OCI-LY7 (cell line): ENCODE data around the gene RELB.

ENCODE experiments used
- EZH2phosphoT487 ChIP-seq: fragments of 200-600 bp; sonication (generic); IDR thresholded peaks from 2 replicates; pipeline ENCODE4 v1.6.1; 2018; ENCODE audit warnings: low read depth, borderline replicate concordance, mild to moderate bottlenecking, mixed run types, antibody characterized with exemption, low read length, moderate library complexity, mixed read lengths
- TF ChIP-seq, protein P1 (sequence below): fragments of 200-600 bp; sonication (generic); conservative IDR thresholded peaks from 2 replicates; pipeline ENCODE4 v1.5.1; 2014; ENCODE audit warnings: mild to moderate bottlenecking, antibody characterized with exemption, low read length, moderate library complexity, mixed read lengths

DNA sequence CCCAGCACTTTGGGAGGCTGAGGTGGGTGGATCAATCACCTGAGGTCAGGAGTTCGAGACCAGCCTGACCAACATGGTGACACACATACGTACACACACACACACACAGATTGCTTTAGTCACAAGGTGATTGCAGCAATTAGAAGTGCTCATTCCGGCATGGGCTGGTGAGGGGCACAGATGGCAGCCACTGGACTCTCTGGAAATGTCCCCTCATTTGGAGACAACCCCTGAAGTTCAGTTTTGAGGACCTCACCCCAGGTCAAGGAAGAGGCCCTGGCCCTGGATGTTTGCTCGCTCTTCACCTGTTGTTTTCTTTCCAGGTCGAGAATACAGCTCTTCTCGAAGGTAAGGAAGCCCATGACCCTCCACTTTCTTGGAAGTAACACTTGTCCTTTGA is 69.0 kb downstream of the RELB start:
- TF ChIP-seq, protein P1, sequence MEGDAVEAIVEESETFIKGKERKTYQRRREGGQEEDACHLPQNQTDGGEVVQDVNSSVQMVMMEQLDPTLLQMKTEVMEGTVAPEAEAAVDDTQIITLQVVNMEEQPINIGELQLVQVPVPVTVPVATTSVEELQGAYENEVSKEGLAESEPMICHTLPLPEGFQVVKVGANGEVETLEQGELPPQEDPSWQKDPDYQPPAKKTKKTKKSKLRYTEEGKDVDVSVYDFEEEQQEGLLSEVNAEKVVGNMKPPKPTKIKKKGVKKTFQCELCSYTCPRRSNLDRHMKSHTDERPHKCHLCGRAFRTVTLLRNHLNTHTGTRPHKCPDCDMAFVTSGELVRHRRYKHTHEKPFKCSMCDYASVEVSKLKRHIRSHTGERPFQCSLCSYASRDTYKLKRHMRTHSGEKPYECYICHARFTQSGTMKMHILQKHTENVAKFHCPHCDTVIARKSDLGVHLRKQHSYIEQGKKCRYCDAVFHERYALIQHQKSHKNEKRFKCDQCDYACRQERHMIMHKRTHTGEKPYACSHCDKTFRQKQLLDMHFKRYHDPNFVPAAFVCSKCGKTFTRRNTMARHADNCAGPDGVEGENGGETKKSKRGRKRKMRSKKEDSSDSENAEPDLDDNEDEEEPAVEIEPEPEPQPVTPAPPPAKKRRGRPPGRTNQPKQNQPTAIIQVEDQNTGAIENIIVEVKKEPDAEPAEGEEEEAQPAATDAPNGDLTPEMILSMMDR, result no peak
- TF ChIP-seq EZH2phosphoT487, result no peak
